Uterus (tissue), 2 donors: ENCODE measurements around the gene TDRD10.

ENCODE experiments used
- CTCF ChIP-seq, 4 experiments: fragments of 200-600 bp in 2 of 4; fragments of 450-650 bp in 2 of 4; sonication (generic) in 2 of 4; IDR thresholded peaks; one replicate each; pipeline ENCODE4 v1.5.1; 2016 to 2019; ENCODE audit warnings: antibody characterized with exemption in 4 of 4, mild to moderate bottlenecking in 2 of 4, moderate library complexity in 1 of 4
- POLR2A ChIP-seq, 2 donors: fragments of 450-650 bp; IDR thresholded peaks; one replicate each; pipeline ENCODE4 v1.6.1; 2016; ENCODE audit warnings: antibody characterized with exemption in 2 of 2, mild to moderate bottlenecking in 1 of 2, moderate library complexity in 1 of 2

GRCh38 chr1:154573168-154573510 lies 71.1 kb downstream of the TDRD10 start:
- TF ChIP-seq CTCF (IDR thresholded peaks at IDR 0.05) = no peak
- TF ChIP-seq POLR2A (IDR thresholded peaks at IDR 0.05) = no peak
